ENCODE results near the gene DNAH1.
A peak's percentile ranks its signal among the peaks of the same experiment; 100 is the strongest.

GRCh38 chr3:52277071-52277964, 38.8 kb upstream of the DNAH1 start:
- no peak for TF ChIP-seq RFX5 (IDR thresholded peaks at IDR 0.05; ENCODE audit: low read depth, low read length)
- no peak for TF ChIP-seq CTCF (conservative IDR thresholded peaks at IDR 0.05; ENCODE audit: low read depth, low read length)
- no peak for TF ChIP-seq USF2 (IDR thresholded peaks at IDR 0.05; ENCODE audit: low read depth, low read length)
- no peak for TF ChIP-seq RCOR1 (IDR thresholded peaks at IDR 0.05; ENCODE audit: insufficient replicate concordance, low read length)
- TF ChIP-seq POLR2A (IDR thresholded peaks at IDR 0.05; ENCODE audit: low read depth, low read length), result peak; percentile 58; the same call in 1 of the 2 replicates
- no peak for TF ChIP-seq MAZ (IDR thresholded peaks at IDR 0.05; ENCODE audit: borderline replicate concordance, low read depth, low read length)
- TF ChIP-seq RAD21 (IDR thresholded peaks at IDR 0.05; ENCODE audit: low read length), result no peak
- no peak for TF ChIP-seq CHD1 (IDR thresholded peaks at IDR 0.05; ENCODE audit: low read depth, low read length)
